ENCODE results near the gene SOX18.

- TF ChIP-seq POLR2AphosphoS5 (IDR thresholded peaks at IDR 0.05; ENCODE audit: low read depth, low read length) (no peak), ZFP41 (CRISPR knock-in tag; IDR thresholded peaks at IDR 0.05; ENCODE audit: borderline replicate concordance) (no peak), HNRNPUL1 (IDR thresholded peaks at IDR 0.05; ENCODE audit: low read depth, low read length) (no peak), ZNF646 (CRISPR knock-in tag; IDR thresholded peaks at IDR 0.05) (no peak)
These were observed 16.5 kb downstream of the SOX18 start for GRCh38 chr20:64032706-64033624.

All from HepG2 (cell line).